ENCODE results near the gene CDC42BPG. TPM values are rescaled to one million over a fixed set of nuclear protein-coding genes. Genes with fewer than 3 reads are reported as not detected.

Gene CDC42BPG
- total and polyA plus RNA-seq, 2 of the 8 experiments (the other 6 are each of a cell fraction or from before 2014, with no cell fraction given): 3.7 to 10.6 TPM

GRCh38 chr11:64878494-64879243 is 34.2 kb upstream of the CDC42BPG start, which contains the start of gene EHD1 (continued):
- TF ChIP-seq JUND (IDR thresholded peaks at IDR 0.05; ENCODE audit: low read length) (no peak), SAP30 (IDR thresholded peaks at IDR 0.05; ENCODE audit: insufficient read depth, insufficient replicate concordance, low read length) (peak; percentile 45), GABPA (IDR thresholded peaks at IDR 0.05; ENCODE audit: borderline replicate concordance, insufficient read depth, low read length) (no peak), NANOG (IDR thresholded peaks at IDR 0.05; ENCODE audit: insufficient read depth, low read depth, low read length, poor library complexity, severe bottlenecking) (peak; percentile 11), POLR2AphosphoS5 (IDR thresholded peaks at IDR 0.05; ENCODE audit: low read depth, low read length) (peak; percentile 96), MAFK (IDR thresholded peaks at IDR 0.05; ENCODE audit: low read depth, low read length) (no peak), BRCA1 (IDR thresholded peaks at IDR 0.05; ENCODE audit: low read depth, low read length) (peak; percentile 87), EGR1 (IDR thresholded peaks at IDR 0.05; ENCODE audit: borderline replicate concordance, low read depth, low read length) (no peak), RBBP5 (IDR thresholded peaks at IDR 0.05; ENCODE audit: borderline replicate concordance, low read depth, low read length) (0 out of 2 replicates have a peak, but pooled peaks have one; percentile 15), TBP (IDR thresholded peaks at IDR 0.05; ENCODE audit: low read depth, low read length) (peak; percentile 96)
